Vagina (tissue), 2 donors: Measurements from ENCODE around the gene LPCAT1. TPM values are rescaled to one million over a fixed set of nuclear protein-coding genes. Genes with fewer than 3 reads are reported as not detected.

Experiments
- DNase-seq, 2 donors: peaks; one replicate each; pipeline ENCODE4 v3.0.0-alpha.2; 2017; ENCODE audit errors: extremely low spot score in 2 of 2
- H3K27ac ChIP-seq: fragments of 200-600 bp; sonication (generic); one replicate; pipeline ENCODE4 v1.5.1; 2019
- H3K27me3 ChIP-seq: fragments of 200-600 bp; sonication (generic); one replicate; pipeline ENCODE4 v1.5.1; 2019
- H3K36me3 ChIP-seq, 2 donors: fragments of 200-600 bp; sonication (generic); one replicate each; pipeline ENCODE4 v1.5.1; 2017 to 2019
- H3K4me1 ChIP-seq: fragments of 200-600 bp; sonication (generic); one replicate; pipeline ENCODE4 v1.5.1; 2019
- H3K4me3 ChIP-seq, 2 donors: fragments of 200-600 bp; sonication (generic); 1 replicate in 1 of 2; 2 replicates in 1 of 2; pipeline ENCODE4 v1.5.1; 2016 to 2019
- H3K9me3 ChIP-seq: fragments of 200-600 bp; sonication (generic); one replicate; pipeline ENCODE4 v1.5.1; 2019
- POLR2A ChIP-seq, 2 donors: fragments of 450-650 bp; IDR thresholded peaks; one replicate each; pipeline ENCODE4 v1.6.1; 2017; ENCODE audit warnings: antibody characterized with exemption in 2 of 2, mild to moderate bottlenecking in 2 of 2, moderate library complexity in 2 of 2
- POLR2AphosphoS5 ChIP-seq, 2 donors: sonication (generic); formaldehyde crosslinking; IDR thresholded peaks; one replicate each; pipeline ENCODE4 v1.9.0; 2017; ENCODE audit warnings: antibody characterized with exemption in 2 of 2, mild to moderate bottlenecking in 2 of 2, low read depth in 1 of 2; ENCODE audit not compliant: insufficient read depth in 1 of 2
- intact Hi-C: fragments of 100-400 bp; cut with DNase I; formaldehyde crosslinking; loops from one replicate; pipeline ENCODE4 v1.15.1; 2023
- total RNA-seq: library from RNA; depleted of rRNA; stranded (reverse); fragments of >200 nt; gene quantifications from one replicate; pipeline ENCODE4 v1.2.3, GENCODE V29; 2016
- TF ChIP-seq, protein P1 (sequence below), 3 experiments: fragments of 450-650 bp in 2 of 3; fragments of 200-600 bp in 1 of 3; sonication (generic) in 1 of 3; IDR thresholded peaks; one replicate each; pipeline ENCODE4 v1.5.1; 2017 to 2019; ENCODE audit warnings: antibody characterized with exemption in 3 of 3, mild to moderate bottlenecking in 2 of 3, moderate library complexity in 2 of 3

Gene LPCAT1
- total RNA-seq, 1 donor from 2014 or later = 29.7 TPM

DNA sequence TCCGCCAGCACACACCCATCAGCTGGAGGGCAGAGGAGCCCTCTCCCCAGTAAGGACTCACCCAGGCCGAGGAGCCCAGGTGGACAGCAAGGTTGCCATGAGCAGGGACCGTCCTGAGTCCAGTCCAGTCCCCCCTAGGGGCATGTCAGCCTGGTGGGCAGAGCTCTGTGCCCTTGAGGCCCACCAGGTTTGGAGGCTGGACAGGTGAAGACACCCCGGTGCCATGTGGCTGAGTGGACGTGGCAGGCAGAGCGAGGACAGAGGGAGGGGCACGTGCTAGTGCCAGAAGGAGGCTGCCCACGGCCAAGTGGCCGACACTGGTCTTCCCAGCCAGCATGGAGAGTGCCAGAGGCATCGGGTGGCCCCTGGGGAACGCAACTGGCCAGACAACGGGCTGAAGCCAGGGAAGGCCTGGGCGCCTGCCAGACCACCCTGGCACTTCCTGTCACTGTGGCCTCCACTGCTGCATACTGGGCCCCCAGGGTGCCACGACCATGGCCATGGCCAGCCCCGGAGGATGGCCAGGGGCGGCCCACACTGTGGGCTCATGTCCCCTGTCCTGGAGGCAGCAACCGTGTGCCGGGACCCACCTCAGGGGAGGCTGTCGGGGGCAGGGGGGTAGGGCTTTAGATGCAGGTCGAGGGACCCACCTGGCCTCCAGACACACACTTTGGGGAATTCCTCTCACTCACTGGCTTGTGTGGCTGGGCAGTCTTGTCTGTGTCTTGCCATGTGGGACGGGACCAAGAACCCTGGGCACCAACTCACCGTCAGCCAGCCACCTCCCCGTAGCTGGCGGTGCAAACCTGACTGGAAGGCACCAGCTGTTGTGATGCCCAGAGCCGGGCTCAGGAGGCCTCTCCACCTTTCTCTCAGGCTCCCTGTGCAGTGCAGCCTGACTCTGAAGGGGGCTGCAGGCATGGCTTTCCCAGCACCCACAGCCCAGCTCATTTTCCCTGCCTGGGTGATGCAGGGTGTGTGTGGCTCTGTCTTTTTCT, 42.3 kb upstream of the LPCAT1 start:
- TF ChIP-seq POLR2A (IDR thresholded peaks at IDR 0.05) = no peak
- TF ChIP-seq POLR2AphosphoS5 (IDR thresholded peaks at IDR 0.05; ENCODE audit: insufficient read depth in 1 of 2, low read depth in 1 of 2) = no peak
- TF ChIP-seq, protein P1, sequence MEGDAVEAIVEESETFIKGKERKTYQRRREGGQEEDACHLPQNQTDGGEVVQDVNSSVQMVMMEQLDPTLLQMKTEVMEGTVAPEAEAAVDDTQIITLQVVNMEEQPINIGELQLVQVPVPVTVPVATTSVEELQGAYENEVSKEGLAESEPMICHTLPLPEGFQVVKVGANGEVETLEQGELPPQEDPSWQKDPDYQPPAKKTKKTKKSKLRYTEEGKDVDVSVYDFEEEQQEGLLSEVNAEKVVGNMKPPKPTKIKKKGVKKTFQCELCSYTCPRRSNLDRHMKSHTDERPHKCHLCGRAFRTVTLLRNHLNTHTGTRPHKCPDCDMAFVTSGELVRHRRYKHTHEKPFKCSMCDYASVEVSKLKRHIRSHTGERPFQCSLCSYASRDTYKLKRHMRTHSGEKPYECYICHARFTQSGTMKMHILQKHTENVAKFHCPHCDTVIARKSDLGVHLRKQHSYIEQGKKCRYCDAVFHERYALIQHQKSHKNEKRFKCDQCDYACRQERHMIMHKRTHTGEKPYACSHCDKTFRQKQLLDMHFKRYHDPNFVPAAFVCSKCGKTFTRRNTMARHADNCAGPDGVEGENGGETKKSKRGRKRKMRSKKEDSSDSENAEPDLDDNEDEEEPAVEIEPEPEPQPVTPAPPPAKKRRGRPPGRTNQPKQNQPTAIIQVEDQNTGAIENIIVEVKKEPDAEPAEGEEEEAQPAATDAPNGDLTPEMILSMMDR (IDR thresholded peaks at IDR 0.05) = no peak
- intact Hi-C loops = no loop called here
- no peaks in the 10 kb centered on the region for H3K27me3 ChIP-seq
- no peak overlapping the region for H3K27ac ChIP-seq
- no peak for DNase-seq
- H3K4me1 ChIP-seq = peaks cover 9% of the 10 kb centered on the region
- no peaks in the 10 kb centered on the region for H3K9me3 ChIP-seq
- no peak overlapping the region for H3K4me3 ChIP-seq
- H3K36me3 ChIP-seq = no peaks in the 10 kb centered on the region

DNA sequence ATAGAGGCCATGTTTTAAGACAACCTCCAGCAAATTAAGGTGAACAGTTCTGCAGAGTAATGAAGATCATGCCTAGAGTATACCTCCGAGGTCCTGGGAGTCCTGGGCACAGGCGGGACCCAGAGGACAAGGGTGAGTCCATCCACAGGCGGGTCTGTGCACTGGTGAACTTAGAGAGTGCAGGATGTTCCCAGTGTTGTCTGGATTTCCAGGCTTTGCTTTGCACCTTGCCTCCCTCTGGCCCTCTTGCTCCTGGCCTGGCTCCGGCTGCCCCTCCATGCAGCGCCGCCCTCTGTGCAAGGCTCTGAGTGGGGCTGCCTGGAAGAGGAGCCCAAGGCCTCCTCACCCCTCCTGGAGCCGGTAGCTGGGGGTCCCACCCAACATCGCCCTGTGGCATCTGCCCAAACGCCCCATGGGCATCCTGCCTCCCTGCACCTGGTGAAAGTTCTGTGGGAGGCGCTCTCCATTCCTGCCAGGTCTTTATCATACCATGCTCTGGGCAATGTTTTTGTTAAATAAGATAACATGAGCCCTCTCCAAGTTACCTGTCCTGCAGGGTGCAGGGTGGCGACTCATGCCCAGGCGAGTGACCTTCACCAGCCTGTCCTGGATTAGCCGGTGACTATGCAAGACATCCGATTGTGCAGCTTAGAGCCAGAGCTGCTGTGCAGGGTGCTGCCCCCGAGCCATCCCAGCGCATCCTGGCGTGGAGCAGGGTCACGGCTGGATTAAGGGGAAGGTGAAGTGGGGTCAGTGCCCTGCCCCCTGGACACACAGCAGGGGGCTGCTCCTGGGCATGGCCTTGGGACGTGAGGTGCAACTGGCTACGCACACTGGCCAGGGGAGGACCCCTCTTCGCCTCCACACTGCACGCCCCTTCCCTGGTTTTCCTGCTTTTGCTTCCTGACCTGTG, 41.3 kb upstream of the LPCAT1 start:
- no peak for DNase-seq
- no peak overlapping the region for H3K27ac ChIP-seq
- H3K27me3 ChIP-seq = no peaks in the 10 kb centered on the region
- no peak overlapping the region for H3K4me3 ChIP-seq
- intact Hi-C loops = no loop called here
- H3K9me3 ChIP-seq = no peaks in the 10 kb centered on the region
- no peak for TF ChIP-seq POLR2A (IDR thresholded peaks at IDR 0.05)
- TF ChIP-seq POLR2AphosphoS5 (IDR thresholded peaks at IDR 0.05; ENCODE audit: insufficient read depth in 1 of 2, low read depth in 1 of 2) = no peak
- TF ChIP-seq, protein P1 (IDR thresholded peaks at IDR 0.05) = no peak
- no peaks in the 10 kb centered on the region for H3K36me3 ChIP-seq
- peaks cover 9% of the 10 kb centered on the region for H3K4me1 ChIP-seq

DNA sequence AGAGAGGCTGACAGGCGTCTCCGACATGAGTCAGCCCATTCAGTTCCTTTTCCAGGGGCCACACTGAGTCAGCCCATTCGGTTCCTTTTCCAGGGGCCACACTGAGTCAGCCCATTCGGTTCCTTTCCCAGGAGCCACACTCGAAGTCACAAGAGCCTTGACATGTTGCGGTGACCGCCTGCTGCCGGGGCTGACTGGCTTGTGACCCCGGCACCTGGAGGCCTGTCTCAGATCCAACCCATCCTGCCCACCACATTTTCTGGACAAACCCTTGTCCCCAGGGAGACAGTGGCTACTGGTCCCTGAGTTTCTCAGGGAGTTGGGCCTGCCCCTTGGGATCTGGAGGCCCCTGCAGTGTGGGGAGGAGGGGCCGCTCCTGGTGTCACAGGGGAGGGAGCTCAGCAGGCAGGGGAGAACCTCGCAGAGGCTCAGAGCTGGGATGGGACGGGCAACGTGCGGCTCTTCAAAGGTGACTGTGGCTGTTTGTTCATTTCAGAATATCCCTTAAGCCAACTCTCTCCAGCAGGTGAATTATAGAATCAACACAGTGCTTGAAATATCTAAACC, 40.5 kb upstream of the LPCAT1 start:
- no peak overlapping the region for H3K27ac ChIP-seq
- intact Hi-C loops = no loop called here
- H3K9me3 ChIP-seq = no peaks in the 10 kb centered on the region
- TF ChIP-seq, protein P1 (IDR thresholded peaks at IDR 0.05) = no peak
- TF ChIP-seq POLR2A (IDR thresholded peaks at IDR 0.05) (no peak), POLR2AphosphoS5 (IDR thresholded peaks at IDR 0.05; ENCODE audit: insufficient read depth in 1 of 2, low read depth in 1 of 2) (no peak)
- no peak for DNase-seq
- peaks cover 9% of the 10 kb centered on the region for H3K4me1 ChIP-seq
- no peak overlapping the region for H3K4me3 ChIP-seq
- no peaks in the 10 kb centered on the region for H3K36me3 ChIP-seq
- H3K27me3 ChIP-seq = no peaks in the 10 kb centered on the region

DNA sequence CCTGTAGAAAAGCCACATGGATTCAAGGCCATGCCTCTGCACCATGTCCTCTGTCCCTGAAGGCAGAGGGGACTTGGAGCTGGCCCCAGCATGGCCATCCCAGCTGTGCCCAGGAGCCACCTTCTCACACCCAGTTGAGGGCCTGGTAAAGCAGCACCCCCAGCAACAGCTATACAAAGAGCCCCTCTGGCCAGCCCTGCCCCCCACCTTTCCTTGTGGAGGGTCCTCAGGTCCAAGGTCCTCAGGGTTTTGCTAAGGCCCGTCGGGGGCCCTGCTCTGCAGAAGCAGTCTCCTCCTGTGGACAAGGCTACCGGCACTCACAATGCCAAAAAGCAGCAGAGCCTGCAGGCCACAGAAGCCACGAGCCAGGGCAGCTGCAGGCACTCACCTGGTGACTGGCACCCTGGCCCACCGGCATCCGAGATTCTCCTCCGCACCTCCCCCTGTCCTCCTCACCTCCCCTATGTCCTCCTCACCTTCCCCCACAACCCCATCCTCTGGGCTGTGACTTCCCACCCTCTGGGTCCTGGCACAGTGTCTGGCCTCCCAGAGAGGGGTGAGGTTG, 39.9 kb upstream of the LPCAT1 start:
- Histone ChIP-seq H3K4me1 (peaks cover 9% of the 10 kb centered on the region), H3K4me3 (no peak overlapping the region), H3K9me3 (no peaks in the 10 kb centered on the region), H3K36me3 (no peaks in the 10 kb centered on the region), H3K27me3 (no peaks in the 10 kb centered on the region), H3K27ac (no peak overlapping the region)
- DNase-seq = no peak
- intact Hi-C loops = no loop called here
- TF ChIP-seq POLR2A (IDR thresholded peaks at IDR 0.05) (no peak), POLR2AphosphoS5 (IDR thresholded peaks at IDR 0.05; ENCODE audit: insufficient read depth in 1 of 2, low read depth in 1 of 2) (no peak)
- TF ChIP-seq, protein P1 (IDR thresholded peaks at IDR 0.05) = no peak
